CD4-positive, alpha-beta memory T cell (primary cell): ENCODE results near the gene PPIL6. TPM values are rescaled to one million over a fixed set of nuclear protein-coding genes. Genes with fewer than 3 reads are reported as not detected.

ENCODE experiments used
- CTCF ChIA-PET: fragments of 350-600 bp; sonication (Branson Sonifier 250); formaldehyde crosslinking; loops from one replicate; lab custom pipeline; 2021; ENCODE audit warnings: inconsistent platforms; ENCODE audit not compliant: partially characterized antibody; lab: Charles Lee
- POLR2A ChIA-PET: fragments of 350-600 bp; sonication (Branson Sonifier 250); formaldehyde crosslinking; loops from one replicate; lab custom pipeline; 2021; ENCODE audit not compliant: partially characterized antibody; lab: Charles Lee
- DNase-seq, 5 donors: peaks; one replicate each; pipeline versions ENCODE4 v3.0.0 to v3.0.0-alpha.2; 2020 to 2022; ENCODE audit warnings: mixed read lengths in 1 of 5
- H3K27ac ChIP-seq: one replicate; pipeline ENCODE4 v1.7.0; 2013; ENCODE audit warnings: low read depth, low read length
- H3K27me3 ChIP-seq: 2 replicates; pipeline ENCODE4 v1.7.0; 2013; ENCODE audit warnings: mild to moderate bottlenecking, low read length, moderate library complexity; ENCODE audit not compliant: insufficient read depth
- H3K36me3 ChIP-seq: 2 replicates; pipeline ENCODE4 v1.7.0; 2013; ENCODE audit warnings: mild to moderate bottlenecking, low read length, moderate library complexity; ENCODE audit not compliant: insufficient read depth
- H3K4me1 ChIP-seq: 2 replicates; pipeline ENCODE4 v1.7.0; 2013; ENCODE audit warnings: mild to moderate bottlenecking, low read length, moderate library complexity; ENCODE audit not compliant: insufficient read depth
- H3K4me3 ChIP-seq, 2 donors: one replicate each; pipeline ENCODE4 v1.7.0; 2013; ENCODE audit warnings: low read length in 2 of 2, mild to moderate bottlenecking in 1 of 2
- H3K9me3 ChIP-seq, 2 donors: one replicate each; pipeline ENCODE4 v1.7.0; 2013; ENCODE audit warnings: low read length in 2 of 2, control low read depth in 1 of 2; ENCODE audit not compliant: control insufficient read depth in 1 of 2
- H3K27ac Mint-ChIP-seq, 7 donors: one replicate each; pipeline ENCODE4 v1.8.0; 2020 to 2021; ENCODE audit warnings: mixed read lengths in 7 of 7, mild to moderate bottlenecking in 6 of 7, inconsistent platforms in 3 of 7, moderate library complexity in 3 of 7
- H3K27me3 Mint-ChIP-seq, 2 donors: one replicate each; pipeline ENCODE4 v1.8.0; 2020 to 2021; ENCODE audit warnings: mixed read lengths in 2 of 2
- H3K36me3 Mint-ChIP-seq, 2 donors: one replicate each; pipeline ENCODE4 v1.8.0; 2020 to 2021; ENCODE audit warnings: mixed read lengths in 2 of 2, inconsistent platforms in 1 of 2, mild to moderate bottlenecking in 1 of 2
- H3K4me1 Mint-ChIP-seq, 4 donors: one replicate each; pipeline ENCODE4 v1.8.0; 2020 to 2021; ENCODE audit warnings: mixed read lengths in 4 of 4, mild to moderate bottlenecking in 1 of 4
- H3K4me3 Mint-ChIP-seq, 8 donors: one replicate each; pipeline ENCODE4 v1.8.0; 2020 to 2021; ENCODE audit warnings: mixed read lengths in 8 of 8, mild to moderate bottlenecking in 7 of 8, moderate library complexity in 6 of 8, inconsistent platforms in 3 of 8
- H3K9me3 Mint-ChIP-seq, 8 donors: one replicate each; pipeline ENCODE4 v1.8.0; 2020 to 2021; ENCODE audit warnings: mixed read lengths in 8 of 8, mild to moderate bottlenecking in 5 of 8, inconsistent platforms in 3 of 8, moderate library complexity in 1 of 8
- intact Hi-C: fragments of 100-400 bp; cut with micrococcal nuclease; formaldehyde crosslinking; loops from one replicate; pipeline ENCODE4 v1.15.1; 2023
- polyA plus RNA-seq, 2 donors: library from polyadenylated mRNA; unstranded; fragments of 300-500 nt; fragmentation: Illumina TruSeq; gene quantifications; one replicate each; pipeline ENCODE4 v1.2.3, GENCODE V29; 2021
- total RNA-seq, 2 experiments: library from RNA; stranded (reverse); gene quantifications; one replicate each; pipeline ENCODE4 v1.2.3, GENCODE V29; 2021

PPIL6 gene
- total RNA-seq (under 1 TPM; 0.39 to 0.52 TPM), polyA plus RNA-seq (under 1 TPM; 0.33 to 0.35 TPM)

DNA sequence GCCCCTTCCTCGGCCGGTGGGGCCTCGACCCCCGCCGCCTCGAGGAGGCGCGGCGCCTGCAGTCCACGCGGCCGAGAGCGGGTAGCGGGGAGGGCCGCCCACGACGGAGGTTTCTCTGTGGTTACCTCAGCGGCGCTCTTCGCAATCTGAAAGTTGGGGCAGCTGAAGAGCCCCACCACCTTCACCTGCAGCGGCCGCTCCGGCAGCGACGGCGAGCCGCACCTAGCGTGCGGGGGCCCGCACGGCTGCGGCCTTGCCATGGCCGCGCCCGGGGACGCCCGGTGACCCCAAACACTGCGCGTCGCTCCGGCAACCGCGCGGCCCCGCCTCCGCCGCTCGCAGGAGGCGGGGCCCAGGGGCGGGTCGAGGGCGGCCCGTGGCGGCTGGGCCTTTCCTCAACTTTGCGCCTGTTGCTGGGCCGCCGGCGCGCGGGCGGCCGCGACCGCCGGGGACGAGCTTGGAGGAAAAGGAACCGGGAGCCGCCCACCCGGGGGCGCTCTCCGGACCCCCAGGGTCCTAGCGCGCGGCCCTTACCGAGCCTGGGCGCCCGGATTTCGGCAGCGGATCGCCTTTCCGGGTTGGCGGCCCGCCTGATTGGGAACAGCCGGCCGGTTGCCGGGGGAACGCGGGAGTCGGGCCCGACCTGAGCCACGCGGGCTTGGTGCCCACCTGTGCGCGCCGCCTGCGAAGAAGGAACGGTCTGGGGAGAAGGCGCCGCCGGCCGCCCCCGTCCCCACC, at the start of gene PPIL6, which contains the start of gene SMPD2:
TSS of gene PPIL6 (minus strand) at position 298 of the 738 bp plus-strand sequence. CDS start at position 260, 38 bp downstream.
TSS of gene SMPD2 (plus strand) at position 394 of the 738 bp plus-strand sequence. CDS start 398 bp downstream, outside the sequence.
- DNase-seq = peak; percentile 77 to 84 (median 80)
- Histone ChIP-seq H3K4me3 (peak within 1 kb of the TSS; percentile 69 to 82), H3K27ac (peak within 1 kb of the TSS; percentile 89), H3K27me3 (no peaks in the 10 kb centered on the region), H3K36me3 (peaks cover 13% of the 10 kb centered on the region), H3K9me3 (no peaks in the 10 kb centered on the region), H3K4me1 (peaks cover 25% of the 10 kb centered on the region)
- ChIA-PET POLR2A (interaction anchor here (0.6 to 10.9 kb wide), 17 partner anchors 9 to 1617 kb away, joined by 3 to 220 read pairs (median 5); partner anchors contain the start of genes AK9, CD164, CEP57L1 and FIG4), CTCF (interaction anchor here (0.9 to 6.3 kb wide), 12 partner anchors 13 to 599 kb away, joined by 3 to 70 read pairs (median 8); partner anchors contain the start of genes CD164, MICAL1 and ZBTB24)
- Mint-ChIP-seq H3K9me3 (no peaks in the 10 kb centered on the region), H3K36me3 (peaks cover 5 to 32% of the 10 kb centered on the region in 2 donors), H3K27me3 (no peaks in the 10 kb centered on the region), H3K27ac (peak within 1 kb of the TSS; percentile 96 to 98 (median 97)), H3K4me3 (peak within 1 kb of the TSS; percentile 91 to 98 (median 94)), H3K4me1 (peaks cover 15 to 32% (median 21%) of the 10 kb centered on the region in 4 donors)
- intact Hi-C loops = loop anchor here (1.0 to 5.0 kb wide), 8 partner anchors 10 to 1542 kb away; partner anchors contain the start of genes CEP57L1, MICAL1, RPF2 and SESN1

DNA sequence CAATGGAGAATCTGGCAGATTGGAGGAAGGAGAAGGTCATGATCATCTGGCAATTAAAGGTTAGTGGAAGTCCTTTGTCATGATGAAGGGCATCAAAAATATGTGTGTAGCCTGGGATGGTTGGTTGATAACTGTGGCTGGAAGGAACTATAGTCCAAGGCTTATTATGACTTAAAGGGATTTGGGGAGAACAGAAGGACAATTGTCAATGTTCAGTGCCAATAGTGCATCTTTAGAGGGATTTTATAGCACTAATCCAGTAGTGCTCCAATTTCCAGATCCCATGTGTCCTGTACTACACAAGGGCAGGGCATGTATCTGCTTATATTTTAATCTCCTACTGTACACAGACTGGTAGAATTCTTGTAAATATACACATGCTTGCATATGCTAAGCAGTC, 47.6 kb upstream of the PPIL6 start:
- ChIA-PET POLR2A (interaction anchor here (0.8 kb wide), 1 partner anchor 46 kb away, joined by 3 read pairs; no protein-coding TSS in a partner anchor), CTCF (no interaction called here)
- H3K27me3 ChIP-seq = no peaks in the 10 kb centered on the region
- intact Hi-C loops = loop anchor here (10.0 kb wide), 1 partner anchor 483 kb away; no protein-coding TSS in a partner anchor
- Mint-ChIP-seq H3K4me3 (no peak overlapping the region), H3K9me3 (peaks cover 0 to 1% (median 0%) of the 10 kb centered on the region in 8 donors), H3K27ac (peak overlapping the region in 2 of 7 donors; percentile 7 to 26), H3K27me3 (no peaks in the 10 kb centered on the region), H3K4me1 (peaks cover 20 to 32% (median 26%) of the 10 kb centered on the region in 4 donors), H3K36me3 (no peaks in the 10 kb centered on the region)
- H3K9me3 ChIP-seq = no peaks in the 10 kb centered on the region
- peaks cover 25% of the 10 kb centered on the region for H3K4me1 ChIP-seq
- H3K4me3 ChIP-seq = no peak overlapping the region
- H3K36me3 ChIP-seq = no peaks in the 10 kb centered on the region
- H3K27ac ChIP-seq = no peak overlapping the region
- no peak for DNase-seq

DNA sequence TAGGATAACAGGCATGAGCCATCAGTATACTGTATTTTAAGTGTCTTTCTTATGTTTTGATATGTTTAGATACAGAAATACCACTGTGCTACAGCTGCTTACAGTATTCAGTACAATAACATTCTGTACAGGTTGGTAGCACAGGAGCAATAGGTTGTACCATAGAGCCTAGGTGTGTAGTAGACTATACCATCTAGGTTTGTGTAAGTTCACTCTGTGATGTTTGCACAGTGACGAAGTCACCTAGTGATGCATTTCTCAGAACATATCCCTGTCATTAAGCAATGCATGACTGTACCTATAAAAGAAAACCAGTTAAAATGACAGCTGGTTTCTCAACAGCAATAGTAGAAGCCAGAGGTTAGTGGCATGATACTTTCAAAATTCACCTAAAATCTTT, 45.6 kb upstream of the PPIL6 start:
- Histone ChIP-seq H3K4me3 (no peak overlapping the region), H3K27me3 (no peaks in the 10 kb centered on the region), H3K36me3 (peaks cover under 1% of the 10 kb centered on the region), H3K4me1 (peaks cover 26% of the 10 kb centered on the region), H3K27ac (no peak overlapping the region), H3K9me3 (no peaks in the 10 kb centered on the region)
- H3K9me3 Mint-ChIP-seq = peaks cover 0 to 1% (median 0%) of the 10 kb centered on the region in 8 donors
- H3K27me3 Mint-ChIP-seq = no peaks in the 10 kb centered on the region
- intact Hi-C loops = loop anchor here (10.0 kb wide), 1 partner anchor 481 kb away; no protein-coding TSS in a partner anchor
- no peak for DNase-seq
- H3K36me3 Mint-ChIP-seq = peaks cover 10 to 14% of the 10 kb centered on the region in 2 donors
- POLR2A ChIA-PET = interaction anchor here (9.3 kb wide), 1 partner anchor 29 kb away, joined by 132 read pairs; the partner anchor contains the start of gene MICAL1
- H3K27ac Mint-ChIP-seq = peak overlapping the region in 5 of 7 donors; percentile 44 to 89 (median 64)
- CTCF ChIA-PET = no interaction called here
- H3K4me1 Mint-ChIP-seq = peaks cover 22 to 36% (median 29%) of the 10 kb centered on the region in 4 donors
- peak overlapping the region in 2 of 8 donors; percentile 4 to 6 for H3K4me3 Mint-ChIP-seq

DNA sequence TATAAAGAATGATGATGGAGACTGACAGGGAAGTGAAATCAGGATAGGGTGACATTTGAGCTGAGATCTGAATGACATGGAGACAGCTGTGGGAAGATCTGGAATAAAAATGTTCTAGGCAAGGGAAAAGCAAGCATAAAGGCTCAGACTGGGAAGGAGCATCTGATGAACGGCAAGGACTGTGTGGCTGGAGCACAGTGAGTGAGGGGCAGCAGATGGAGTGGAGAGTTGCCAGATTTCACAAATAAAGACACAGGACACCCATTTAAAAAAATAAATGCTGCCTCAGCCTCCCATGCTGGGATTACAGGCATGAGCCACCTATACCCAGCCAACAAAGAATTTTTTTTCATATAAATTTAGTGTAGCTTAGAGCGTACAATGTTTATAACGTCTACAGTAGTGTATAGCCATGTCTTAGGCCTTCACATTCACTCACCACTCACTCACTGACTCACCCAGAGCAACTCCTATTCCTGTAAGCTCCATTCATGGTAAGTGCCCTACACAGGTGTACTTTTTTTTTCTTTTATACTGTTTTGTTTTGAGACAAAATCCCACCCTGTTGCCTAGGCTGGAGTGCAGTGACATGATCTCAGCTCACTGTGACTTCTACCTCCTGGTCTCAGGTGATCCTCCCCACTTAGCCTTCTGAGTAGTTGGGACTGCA, 45.0 kb upstream of the PPIL6 start:
- ChIA-PET POLR2A (interaction anchor here (0.6 to 9.3 kb wide), 3 partner anchors 29 to 1318 kb away, joined by 3 to 132 read pairs (median 3); partner anchors contain the start of gene MICAL1), CTCF (no interaction called here)
- DNase-seq = no peak
- H3K36me3 ChIP-seq = peaks cover 5% of the 10 kb centered on the region
- peaks cover 0 to 1% (median 0%) of the 10 kb centered on the region in 8 donors for H3K9me3 Mint-ChIP-seq
- H3K4me3 ChIP-seq = no peak overlapping the region
- no peaks in the 10 kb centered on the region for H3K27me3 Mint-ChIP-seq
- no peaks in the 10 kb centered on the region for H3K27me3 ChIP-seq
- peaks cover 16 to 20% of the 10 kb centered on the region in 2 donors for H3K36me3 Mint-ChIP-seq
- peak overlapping the region in 5 of 7 donors; percentile 48 to 97 (median 81) for H3K27ac Mint-ChIP-seq
- H3K4me3 Mint-ChIP-seq = peak overlapping the region in 1 of 8 donors; percentile 6
- intact Hi-C loops = loop anchor here (10.0 kb wide), 1 partner anchor 481 kb away; no protein-coding TSS in a partner anchor
- H3K27ac ChIP-seq = no peak overlapping the region
- peaks cover 26% of the 10 kb centered on the region for H3K4me1 ChIP-seq
- H3K4me1 Mint-ChIP-seq = peaks cover 23 to 36% (median 29%) of the 10 kb centered on the region in 4 donors
- no peaks in the 10 kb centered on the region for H3K9me3 ChIP-seq

DNA sequence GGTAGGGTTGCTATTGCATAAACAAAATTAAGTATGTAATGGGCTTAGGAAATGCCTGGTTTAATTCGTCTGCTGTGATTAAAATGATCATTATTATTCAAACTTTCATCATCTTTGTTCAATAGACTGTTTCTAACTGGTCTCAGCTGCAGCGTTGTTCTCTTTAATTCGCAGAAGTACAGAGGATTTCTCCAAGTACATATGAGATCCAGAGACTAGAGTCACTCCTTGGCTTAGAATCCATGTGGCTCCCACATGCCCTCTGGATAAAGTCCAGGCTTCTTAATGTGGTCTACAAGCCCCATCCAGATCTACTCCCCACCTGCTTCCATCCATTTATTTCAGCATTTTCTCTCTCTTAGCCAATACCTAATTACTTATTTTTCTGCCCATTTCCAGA, 43.7 kb upstream of the PPIL6 start:
- H3K4me1 Mint-ChIP-seq = peaks cover 31 to 44% (median 37%) of the 10 kb centered on the region in 4 donors
- H3K27me3 ChIP-seq = no peaks in the 10 kb centered on the region
- H3K4me3 ChIP-seq = no peak overlapping the region
- H3K36me3 ChIP-seq = peaks cover 5% of the 10 kb centered on the region
- H3K4me3 Mint-ChIP-seq = peak overlapping the region; percentile 79 to 92 (median 84)
- no peak for DNase-seq
- H3K4me1 ChIP-seq = peaks cover 36% of the 10 kb centered on the region
- peak overlapping the region; percentile 69 for H3K27ac ChIP-seq
- ChIA-PET CTCF (interaction anchor here (0.9 to 2.9 kb wide), 2 partner anchors 27 to 43 kb away, joined by 3 to 15 read pairs; partner anchors contain the start of genes PPIL6 and SMPD2), POLR2A (interaction anchor here (1.6 to 9.3 kb wide), 4 partner anchors 27 to 207 kb away, joined by 7 to 132 read pairs (median 77); partner anchors contain the start of genes AK9, CD164, FIG4 and MICAL1)
- H3K27ac Mint-ChIP-seq = peak overlapping the region; percentile 84 to 97 (median 95)
- H3K27me3 Mint-ChIP-seq = no peaks in the 10 kb centered on the region
- H3K9me3 Mint-ChIP-seq = peaks cover 0 to 1% (median 0%) of the 10 kb centered on the region in 8 donors
- H3K9me3 ChIP-seq = no peaks in the 10 kb centered on the region
- intact Hi-C loops = loop anchor here (5.0 to 10.0 kb wide), 3 partner anchors 33 to 1527 kb away; partner anchors contain the start of gene SEC63
- H3K36me3 Mint-ChIP-seq = peaks cover 21 to 27% of the 10 kb centered on the region in 2 donors

DNA sequence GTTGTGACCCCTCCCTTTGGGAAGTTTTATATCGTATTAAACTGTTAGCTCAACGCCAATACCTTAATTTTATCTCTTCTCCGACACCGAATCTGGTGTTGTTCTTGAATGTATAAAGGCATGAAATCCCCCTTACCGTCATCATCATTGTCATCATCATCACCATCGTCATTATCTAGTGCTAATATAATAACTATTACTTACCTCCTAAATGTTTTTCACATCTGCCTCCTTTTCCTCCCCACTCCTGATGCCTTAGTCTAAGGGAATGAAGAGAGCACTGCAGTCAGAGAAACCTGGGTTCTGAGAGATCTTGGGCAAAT, 43.3 kb upstream of the PPIL6 start:
- H3K27me3 Mint-ChIP-seq = no peaks in the 10 kb centered on the region
- POLR2A ChIA-PET = interaction anchor here (1.6 to 9.3 kb wide), 4 partner anchors 27 to 207 kb away, joined by 7 to 132 read pairs (median 77); partner anchors contain the start of genes AK9, CD164, FIG4 and MICAL1
- Histone ChIP-seq H3K27ac (peak overlapping the region; percentile 69), H3K4me3 (peak overlapping the region in 1 of 2 donors; percentile 41), H3K9me3 (no peaks in the 10 kb centered on the region), H3K27me3 (no peaks in the 10 kb centered on the region), H3K36me3 (peaks cover 5% of the 10 kb centered on the region), H3K4me1 (peaks cover 40% of the 10 kb centered on the region)
- peak overlapping the region; percentile 79 to 92 (median 84) for H3K4me3 Mint-ChIP-seq
- H3K27ac Mint-ChIP-seq = peak overlapping the region; percentile 89 to 97 (median 95)
- peaks cover 26 to 31% of the 10 kb centered on the region in 2 donors for H3K36me3 Mint-ChIP-seq
- DNase-seq = no peak
- peaks cover 0 to 1% (median 0%) of the 10 kb centered on the region in 8 donors for H3K9me3 Mint-ChIP-seq
- CTCF ChIA-PET = interaction anchor here (0.9 to 2.9 kb wide), 5 partner anchors 13 to 297 kb away, joined by 3 to 15 read pairs (median 4); partner anchors contain the start of genes PPIL6 and SMPD2
- H3K4me1 Mint-ChIP-seq = peaks cover 35 to 48% (median 41%) of the 10 kb centered on the region in 4 donors
- intact Hi-C loops = loop anchor here (1.0 to 10.0 kb wide), 13 partner anchors 15 to 1526 kb away; partner anchors contain the start of genes AK9, CD164, CDC40 and CEP57L1
